HL-60 (cell line): Measurements from ENCODE around the gene CANT1.
"Not testable (repeated sequence)": the region's sequence is repeated elsewhere in the genome, so short reads cannot be mapped to it uniquely, and the experiment has no call there.

Experiments used
- DNase-seq, 2 experiments: peaks; one replicate each; pipeline ENCODE4 v3.0.0-alpha.2; 2010 to 2020; ENCODE audit warnings: low read depth in 1 of 2, low spot score in 1 of 2
- H3K27ac ChIP-seq: fragments of 250-450 bp; sonication (Bioruptor Pico); replicated peaks from 2 replicates; pipeline ENCODE4 v1.5.1; 2020; ENCODE audit warnings: mild to moderate bottlenecking, moderate library complexity
- H3K27me3 ChIP-seq: fragments of 250-450 bp; sonication (Bioruptor Pico); 2 replicates; pipeline ENCODE4 v1.5.1; 2021; ENCODE audit warnings: mild to moderate bottlenecking, moderate library complexity; ENCODE audit not compliant: insufficient read depth, poor library complexity, severe bottlenecking
- H3K4me3 ChIP-seq: replicated peaks from 2 replicates; pipeline ENCODE4 v1.5.1; 2011; ENCODE audit warnings: mild to moderate bottlenecking, control low read depth, low read length; ENCODE audit not compliant: insufficient read depth
- CTCF ChIP-seq: IDR thresholded peaks from one replicate; pipeline ENCODE4 v1.5.1; 2011; ENCODE audit warnings: low read length, control low read depth, inconsistent platforms; ENCODE audit not compliant: insufficient read depth
- GABPA ChIP-seq: IDR thresholded peaks from 2 replicates; pipeline ENCODE4 v1.6.1; 2012; ENCODE audit warnings: low read depth
- POLR2AphosphoS5 ChIP-seq: IDR thresholded peaks from 2 replicates; pipeline ENCODE4 v1.6.1; 2012; ENCODE audit warnings: low read depth
- SPI1 ChIP-seq: IDR thresholded peaks from 2 replicates; pipeline ENCODE4 v1.6.1; 2012; ENCODE audit warnings: low read depth, mild to moderate bottlenecking, borderline replicate concordance
- TF ChIP-seq, protein P1 (sequence below): IDR thresholded peaks from 2 replicates; pipeline ENCODE4 v1.6.1; 2012; ENCODE audit warnings: low read depth; ENCODE audit not compliant: insufficient replicate concordance

Gene CANT1

DNA sequence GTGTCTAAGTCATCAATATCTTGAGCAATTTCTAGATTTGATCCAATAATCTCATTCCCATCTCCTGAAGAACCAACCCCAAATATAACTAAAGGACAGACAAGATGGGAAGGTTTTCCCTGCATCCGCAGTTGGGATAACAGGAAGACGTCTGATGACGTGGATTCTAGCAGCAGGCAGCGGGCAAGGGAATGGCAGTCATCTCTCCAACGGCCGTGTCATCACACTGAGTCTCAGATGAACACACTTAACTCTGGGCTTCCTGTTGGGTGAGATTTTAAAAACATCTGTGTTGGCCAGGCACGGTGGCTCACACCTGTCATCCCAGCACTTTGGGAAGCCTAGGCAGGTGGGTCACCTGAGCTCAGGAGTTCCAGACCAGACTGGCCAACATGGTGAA lies 63.4 kb downstream of the CANT1 start:
- H3K27ac ChIP-seq: no peak overlapping the region
- no peak for TF ChIP-seq SPI1
- no peak for TF ChIP-seq GABPA
- no peak for TF ChIP-seq POLR2AphosphoS5
- TF ChIP-seq CTCF: no peak
- TF ChIP-seq, protein P1, sequence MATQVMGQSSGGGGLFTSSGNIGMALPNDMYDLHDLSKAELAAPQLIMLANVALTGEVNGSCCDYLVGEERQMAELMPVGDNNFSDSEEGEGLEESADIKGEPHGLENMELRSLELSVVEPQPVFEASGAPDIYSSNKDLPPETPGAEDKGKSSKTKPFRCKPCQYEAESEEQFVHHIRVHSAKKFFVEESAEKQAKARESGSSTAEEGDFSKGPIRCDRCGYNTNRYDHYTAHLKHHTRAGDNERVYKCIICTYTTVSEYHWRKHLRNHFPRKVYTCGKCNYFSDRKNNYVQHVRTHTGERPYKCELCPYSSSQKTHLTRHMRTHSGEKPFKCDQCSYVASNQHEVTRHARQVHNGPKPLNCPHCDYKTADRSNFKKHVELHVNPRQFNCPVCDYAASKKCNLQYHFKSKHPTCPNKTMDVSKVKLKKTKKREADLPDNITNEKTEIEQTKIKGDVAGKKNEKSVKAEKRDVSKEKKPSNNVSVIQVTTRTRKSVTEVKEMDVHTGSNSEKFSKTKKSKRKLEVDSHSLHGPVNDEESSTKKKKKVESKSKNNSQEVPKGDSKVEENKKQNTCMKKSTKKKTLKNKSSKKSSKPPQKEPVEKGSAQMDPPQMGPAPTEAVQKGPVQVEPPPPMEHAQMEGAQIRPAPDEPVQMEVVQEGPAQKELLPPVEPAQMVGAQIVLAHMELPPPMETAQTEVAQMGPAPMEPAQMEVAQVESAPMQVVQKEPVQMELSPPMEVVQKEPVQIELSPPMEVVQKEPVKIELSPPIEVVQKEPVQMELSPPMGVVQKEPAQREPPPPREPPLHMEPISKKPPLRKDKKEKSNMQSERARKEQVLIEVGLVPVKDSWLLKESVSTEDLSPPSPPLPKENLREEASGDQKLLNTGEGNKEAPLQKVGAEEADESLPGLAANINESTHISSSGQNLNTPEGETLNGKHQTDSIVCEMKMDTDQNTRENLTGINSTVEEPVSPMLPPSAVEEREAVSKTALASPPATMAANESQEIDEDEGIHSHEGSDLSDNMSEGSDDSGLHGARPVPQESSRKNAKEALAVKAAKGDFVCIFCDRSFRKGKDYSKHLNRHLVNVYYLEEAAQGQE: no peak
- DNase-seq: no peak
- H3K27me3 ChIP-seq: no peaks in the 10 kb centered on the region
- H3K4me3 ChIP-seq: no peak overlapping the region

DNA sequence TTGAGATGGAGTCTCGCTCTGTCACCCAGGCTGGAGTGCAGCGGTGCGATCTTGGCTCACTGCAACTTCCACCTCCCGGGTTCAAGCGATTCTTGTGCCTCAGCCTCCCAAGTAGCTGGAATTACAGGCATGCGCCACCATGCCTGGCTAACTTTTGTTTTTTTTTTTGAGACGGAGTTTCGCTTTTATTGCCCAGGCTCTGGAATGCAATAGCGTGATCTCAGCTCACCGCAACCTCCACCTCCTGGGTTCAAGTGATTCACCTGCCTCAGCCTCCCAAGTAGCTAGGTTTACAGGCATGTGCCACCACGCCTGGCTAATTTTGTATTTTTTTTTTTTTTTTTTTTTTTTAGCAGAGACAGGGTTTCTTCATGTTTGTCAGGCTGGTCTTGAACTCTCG lies 64.1 kb downstream of the CANT1 start:
- not testable (repeated sequence) for H3K4me3 ChIP-seq, DNase-seq, H3K27me3 ChIP-seq, H3K27ac ChIP-seq

DNA sequence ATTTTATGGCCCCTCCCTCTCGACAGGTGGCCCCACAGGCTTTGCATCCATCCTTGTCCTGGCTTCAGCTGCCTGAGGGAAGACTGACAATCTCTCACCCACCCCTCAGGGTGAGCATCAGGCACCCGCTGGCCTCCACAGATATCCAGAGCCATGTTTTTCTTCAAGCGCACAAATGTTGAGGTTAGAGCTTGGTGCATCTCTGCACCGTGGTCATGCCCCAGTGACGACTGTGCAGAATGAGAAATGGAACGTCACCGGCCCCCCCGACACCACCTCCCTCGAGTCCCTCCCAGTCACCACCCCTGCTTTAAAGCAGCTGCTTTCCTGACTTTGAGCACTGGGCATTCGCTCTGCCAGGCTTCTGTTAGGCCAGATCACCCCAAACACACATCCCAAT lies 64.6 kb downstream of the CANT1 start:
- Histone ChIP-seq H3K27me3 (no peaks in the 10 kb centered on the region), H3K27ac (no peak overlapping the region), H3K4me3 (no peak overlapping the region)
- no peak for DNase-seq
- TF ChIP-seq, protein P1: no peak

DNA sequence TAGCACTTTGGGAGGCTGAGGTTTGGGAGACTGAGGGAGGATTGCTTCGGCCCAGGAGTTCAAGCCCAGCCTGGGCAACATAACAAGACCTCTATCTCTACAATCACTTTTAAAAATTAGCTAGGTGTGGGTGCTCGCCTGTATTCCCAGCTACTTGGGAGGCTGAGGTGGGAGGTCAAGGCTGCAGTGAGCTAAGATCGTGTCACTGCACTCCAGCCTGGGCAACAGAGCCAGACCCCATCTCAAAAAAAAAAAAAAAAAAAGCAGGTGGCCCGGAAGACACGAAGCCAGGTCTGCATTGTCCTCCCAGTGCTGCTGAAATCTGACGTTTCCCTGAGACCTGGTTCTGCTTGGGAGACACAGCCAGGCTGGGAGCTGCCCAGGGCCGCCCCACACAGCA lies 65.5 kb downstream of the CANT1 start:
- no peak overlapping the region for H3K4me3 ChIP-seq
- no peak overlapping the region for H3K27ac ChIP-seq
- DNase-seq: no peak
- TF ChIP-seq GABPA (no peak), POLR2AphosphoS5 (no peak), SPI1 (no peak), CTCF (no peak)
- TF ChIP-seq, protein P1: no peak
- H3K27me3 ChIP-seq: no peaks in the 10 kb centered on the region
